ENCODE measurements around the gene KSR1. TPM values are rescaled to one million over a fixed set of nuclear protein-coding genes. Genes with fewer than 3 reads are reported as not detected.
"Not testable (repeated sequence)": the region's sequence is repeated elsewhere in the genome, so short reads cannot be mapped to it uniquely, and the experiment has no call there.

The KSR1 gene
- total and polyA plus RNA-seq, 2 of the 4 experiments (the other 2 are of a cell fraction), result 12.5 to 21.9 TPM

- DNase-seq; H2BK120ac ChIP-seq (ENCODE audit: low read depth, low read length); intact Hi-C loops (cut with micrococcal nuclease); H4K91ac ChIP-seq (ENCODE audit: insufficient read depth, low read depth, low read length); H3K56ac ChIP-seq (ENCODE audit: extremely low read depth, insufficient read depth, low read length); H3K9ac ChIP-seq (ENCODE audit: low read depth, low read length); in situ Hi-C loops (cut with MboI; ENCODE audit: low sequenced_read_pairs); H2AK5ac ChIP-seq (ENCODE audit: low read depth, low read length); H2BK5ac ChIP-seq (ENCODE audit: low read depth, low read length, poor library complexity, severe bottlenecking); H3K9me3 ChIP-seq (ENCODE audit: control insufficient read depth, insufficient read depth, low read length); H2BK15ac ChIP-seq (ENCODE audit: low read depth, low read length); H2AFZ ChIP-seq (replicated peaks; ENCODE audit: low read length, poor library complexity); H3K27me3 ChIP-seq (ENCODE audit: control insufficient read depth, insufficient read depth, low read length); ATAC-seq (ENCODE audit: low read depth); H3K14ac ChIP-seq (replicated peaks; ENCODE audit: low read depth, low read length); H2AK9ac ChIP-seq (replicated peaks; ENCODE audit: low read depth, low read length, poor library complexity); BruUV-seq (replicated peaks); dilution Hi-C loops (cut with HindIII; ENCODE audit: low sequenced_read_pairs, unreplicated experiment); CTCF ChIA-PET; H3K4me2 ChIP-seq (ENCODE audit: low read depth, low read length); H4K8ac ChIP-seq (ENCODE audit: low read depth in 2 of 2, low read length in 2 of 2); H3K23ac ChIP-seq (ENCODE audit: low read depth, low read length); H2BK20ac ChIP-seq (ENCODE audit: low read depth, low read length); H3K36me3 ChIP-seq (ENCODE audit: control insufficient read depth, insufficient read depth, low read length); H3K4me3 ChIP-seq (ENCODE audit: insufficient read depth, low read depth, low read length); H3K4ac ChIP-seq (ENCODE audit: low read depth, low read length); H3K27ac ChIP-seq (ENCODE audit: insufficient read depth, low read length); H3K18ac ChIP-seq (ENCODE audit: low read depth, low read length); H4K5ac ChIP-seq (ENCODE audit: low read depth, low read length): not testable (repeated sequence)
- POLR2A ChIA-PET (ENCODE audit: unreplicated experiment), result interaction anchor here (0.7 to 1.0 kb wide), 2 partner anchors 7 to 172 kb away, joined by 3 read pairs; no protein-coding TSS in a partner anchor
- Histone ChIP-seq H3K79me1 (ENCODE audit: low read depth in 1 of 2, low read length in 2 of 2) (peaks cover 32 to 83% of the 10 kb centered on the region in 2 experiments), H3K9me1 (ENCODE audit: insufficient read depth, low read length) (peaks cover 17% of the 10 kb centered on the region; the same call in 1 of the 2 replicates), H3K4me1 (ENCODE audit: control insufficient read depth, insufficient read depth, low read length) (peaks cover 13% of the 10 kb centered on the region; the same call in 1 of the 2 replicates), H4K20me1 (ENCODE audit: insufficient read depth, low read length) (peaks cover 87% of the 10 kb centered on the region)
- WGBS, 2 experiments (ENCODE audit: extremely low coverage in 2 of 2, insufficient read length in 1 of 2), result no CpG with 5 or more reads among the region's 2 CpGs
Measured at GRCh38 chr17:27465875-27466274, 9.6 kb downstream of the KSR1 start.
